GM12864 (cell line): Measurements from ENCODE around the gene TUBB3.
A peak's percentile ranks its signal among the peaks of the same experiment; 100 is the strongest.
"Not testable (repeated sequence)": the region's sequence is repeated elsewhere in the genome, so short reads cannot be mapped to it uniquely, and the experiment has no call there.

Source experiments
- DNase-seq: peaks from one replicate; pipeline ENCODE4 v3.0.0-alpha.2; 2011; ENCODE audit warnings: low read depth
- H3K4me3 ChIP-seq: 2 replicates; pipeline ENCODE4 v1.5.1; 2011; ENCODE audit warnings: mild to moderate bottlenecking, low read depth, low read length, control low read depth
- TF ChIP-seq, protein P1 (sequence below): IDR thresholded peaks from 2 replicates; pipeline ENCODE4 v1.5.1; 2011; ENCODE audit warnings: low read depth, mild to moderate bottlenecking, moderate library complexity, low read length, control low read depth, inconsistent platforms; ENCODE audit errors: missing control alignments

Gene TUBB3

GRCh38 chr16:89922884-89923639 is at the start of gene TUBB3:
Gene TUBB3 (plus strand): TSS chr16:89923342. CDS start chr16:89923402, 60 bp downstream.
- DNase-seq, result no peak
- H3K4me3 ChIP-seq, result peak within 1 kb of the TSS; percentile 43
- TF ChIP-seq, protein P1, sequence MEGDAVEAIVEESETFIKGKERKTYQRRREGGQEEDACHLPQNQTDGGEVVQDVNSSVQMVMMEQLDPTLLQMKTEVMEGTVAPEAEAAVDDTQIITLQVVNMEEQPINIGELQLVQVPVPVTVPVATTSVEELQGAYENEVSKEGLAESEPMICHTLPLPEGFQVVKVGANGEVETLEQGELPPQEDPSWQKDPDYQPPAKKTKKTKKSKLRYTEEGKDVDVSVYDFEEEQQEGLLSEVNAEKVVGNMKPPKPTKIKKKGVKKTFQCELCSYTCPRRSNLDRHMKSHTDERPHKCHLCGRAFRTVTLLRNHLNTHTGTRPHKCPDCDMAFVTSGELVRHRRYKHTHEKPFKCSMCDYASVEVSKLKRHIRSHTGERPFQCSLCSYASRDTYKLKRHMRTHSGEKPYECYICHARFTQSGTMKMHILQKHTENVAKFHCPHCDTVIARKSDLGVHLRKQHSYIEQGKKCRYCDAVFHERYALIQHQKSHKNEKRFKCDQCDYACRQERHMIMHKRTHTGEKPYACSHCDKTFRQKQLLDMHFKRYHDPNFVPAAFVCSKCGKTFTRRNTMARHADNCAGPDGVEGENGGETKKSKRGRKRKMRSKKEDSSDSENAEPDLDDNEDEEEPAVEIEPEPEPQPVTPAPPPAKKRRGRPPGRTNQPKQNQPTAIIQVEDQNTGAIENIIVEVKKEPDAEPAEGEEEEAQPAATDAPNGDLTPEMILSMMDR, result no peak

- TF ChIP-seq, protein P1, result no peak
- DNase-seq, result peak; percentile 80
- H3K4me3 ChIP-seq, result peak overlapping the region; percentile 95
These were observed 49.0 kb upstream of the TUBB3 start for GRCh38 chr16:89873972-89874689.

DNA sequence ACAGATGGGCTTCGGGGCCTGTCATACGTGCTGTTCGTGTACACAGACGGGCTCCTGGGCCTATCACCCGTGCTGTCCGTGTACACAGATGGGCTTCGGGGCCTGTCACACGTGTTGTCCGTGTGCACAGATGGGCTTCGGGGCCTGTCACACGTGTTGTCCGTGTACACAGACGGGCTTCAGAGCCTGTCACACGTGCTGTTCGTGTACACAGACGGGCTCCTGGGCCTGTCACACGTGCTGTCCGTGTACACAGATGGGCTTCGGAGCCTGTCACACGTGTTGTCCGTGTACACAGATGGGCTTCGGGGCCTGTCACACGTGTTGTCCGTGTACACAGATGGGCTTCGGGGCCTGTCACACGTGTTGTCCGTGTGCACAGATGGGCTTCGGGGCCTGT is 44.0 kb upstream of the TUBB3 start:
- H3K4me3 ChIP-seq, DNase-seq: not testable (repeated sequence)

DNA sequence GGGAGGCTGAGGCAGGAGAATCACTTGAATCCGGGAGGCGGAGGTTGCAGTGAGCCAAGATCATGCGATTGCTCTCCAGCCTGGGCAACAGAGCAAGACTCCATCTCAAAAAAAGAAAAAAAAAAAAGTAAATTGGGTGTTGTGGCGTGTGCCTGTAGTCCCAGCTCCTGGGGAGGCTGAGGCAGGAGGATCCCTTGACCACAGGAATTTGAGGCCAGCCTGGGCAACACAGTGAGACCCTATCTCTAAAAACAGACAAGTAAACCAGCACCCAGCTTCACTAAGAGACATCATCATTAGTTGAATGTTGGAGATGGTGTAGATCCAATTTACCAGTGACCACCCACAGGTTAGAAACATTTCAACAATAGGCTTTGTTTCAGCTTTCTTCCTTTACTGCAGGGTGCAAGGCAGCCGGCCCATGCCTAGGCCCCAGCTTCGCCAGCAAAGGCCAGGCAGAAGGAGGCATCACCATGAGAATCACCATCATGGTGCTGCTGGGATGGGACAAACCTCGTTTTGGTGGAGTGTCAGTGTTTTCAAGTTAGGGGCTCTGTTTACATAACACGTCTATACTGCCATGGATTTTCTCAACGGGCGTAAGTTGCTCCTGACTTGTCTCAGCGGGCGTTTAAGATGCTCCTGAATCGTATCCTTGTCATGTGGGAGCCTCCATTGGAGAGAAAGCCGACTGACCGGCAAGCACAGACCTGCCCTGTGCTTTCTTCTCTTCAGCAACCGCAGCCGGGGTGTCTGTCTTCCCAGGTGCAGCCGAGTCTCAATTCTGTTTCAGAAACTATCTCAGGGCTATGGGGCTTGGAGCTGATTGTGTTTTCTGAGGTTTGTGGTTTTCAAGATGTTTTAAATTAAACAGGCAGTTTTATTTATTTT is 42.4 kb upstream of the TUBB3 start:
- no peak for DNase-seq
- TF ChIP-seq, protein P1, result no peak
- no peak overlapping the region for H3K4me3 ChIP-seq

DNA sequence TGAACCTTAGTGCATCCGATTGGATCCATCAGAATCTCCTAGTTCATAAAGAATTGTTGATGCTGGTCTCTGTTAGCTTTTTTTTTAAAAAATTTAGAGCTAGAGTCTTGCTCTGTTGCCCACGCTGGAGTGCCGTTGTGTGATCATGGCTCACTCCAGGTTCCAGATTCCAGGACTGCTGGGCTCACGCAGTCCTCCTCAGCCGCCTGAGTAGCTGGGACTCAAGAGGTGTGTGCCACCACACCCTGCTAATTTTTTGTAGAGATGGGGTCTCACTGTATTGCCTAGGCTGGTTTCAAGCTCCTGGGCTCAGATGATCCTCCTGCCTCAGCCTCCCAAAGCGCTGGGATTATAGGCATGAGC is 41.8 kb upstream of the TUBB3 start:
- H3K4me3 ChIP-seq, result no peak overlapping the region
- TF ChIP-seq, protein P1, result no peak
- DNase-seq, result no peak

DNA sequence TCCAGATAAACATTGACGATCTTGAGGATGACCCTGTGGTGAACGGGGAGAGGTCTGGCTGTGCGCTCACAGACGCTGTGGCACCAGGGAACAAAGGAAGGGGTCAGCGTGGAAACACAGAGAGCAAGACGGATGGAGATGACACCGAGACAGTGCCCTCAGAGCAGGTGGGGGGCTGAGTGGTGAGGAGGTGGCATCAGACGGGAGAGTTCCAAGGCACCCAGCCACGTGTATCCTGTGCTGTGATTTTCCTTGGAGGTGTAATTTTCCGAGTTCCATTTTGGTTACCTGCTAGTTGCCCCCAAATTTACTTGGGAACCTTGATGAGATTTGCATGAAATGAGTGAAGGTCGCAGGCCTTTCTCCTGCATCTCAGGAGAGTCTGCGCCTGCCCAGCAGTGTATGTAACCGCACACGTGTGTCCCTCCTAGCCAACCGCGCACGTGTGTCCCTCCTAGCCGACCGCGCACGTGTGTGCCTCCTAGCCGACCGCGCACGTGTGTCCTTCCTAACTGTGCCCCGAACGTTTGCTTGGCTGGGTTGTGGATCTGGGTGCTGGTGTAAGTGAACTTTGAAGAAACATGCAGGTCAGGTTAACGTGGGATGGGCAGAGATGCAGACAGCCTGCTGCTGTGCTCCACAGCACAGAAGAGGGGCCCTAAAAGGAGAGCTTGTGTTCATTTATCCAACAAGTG is 39.6 kb upstream of the TUBB3 start:
- TF ChIP-seq, protein P1, result no peak
- no peak for DNase-seq
- H3K4me3 ChIP-seq, result no peak overlapping the region

GRCh38 chr16:89884041-89884421 is 39.1 kb upstream of the TUBB3 start:
- DNase-seq, result no peak
- H3K4me3 ChIP-seq, result no peak overlapping the region
- TF ChIP-seq, protein P1, result no peak
